GM12873 (cell line): ENCODE measurements around the gene MAGI1.

ENCODE experiments used
- TF ChIP-seq, protein P1 (sequence below): IDR thresholded peaks from 2 replicates; pipeline ENCODE4 v1.5.1; 2012; ENCODE audit warnings: low read depth, mild to moderate bottlenecking, moderate library complexity, low read length, control low read depth; ENCODE audit not compliant: insufficient read depth; ENCODE audit errors: missing control alignments

Gene MAGI1

GRCh38 chr3:65706776-65707568, 331.7 kb downstream of the MAGI1 start:
- TF ChIP-seq, protein P1, sequence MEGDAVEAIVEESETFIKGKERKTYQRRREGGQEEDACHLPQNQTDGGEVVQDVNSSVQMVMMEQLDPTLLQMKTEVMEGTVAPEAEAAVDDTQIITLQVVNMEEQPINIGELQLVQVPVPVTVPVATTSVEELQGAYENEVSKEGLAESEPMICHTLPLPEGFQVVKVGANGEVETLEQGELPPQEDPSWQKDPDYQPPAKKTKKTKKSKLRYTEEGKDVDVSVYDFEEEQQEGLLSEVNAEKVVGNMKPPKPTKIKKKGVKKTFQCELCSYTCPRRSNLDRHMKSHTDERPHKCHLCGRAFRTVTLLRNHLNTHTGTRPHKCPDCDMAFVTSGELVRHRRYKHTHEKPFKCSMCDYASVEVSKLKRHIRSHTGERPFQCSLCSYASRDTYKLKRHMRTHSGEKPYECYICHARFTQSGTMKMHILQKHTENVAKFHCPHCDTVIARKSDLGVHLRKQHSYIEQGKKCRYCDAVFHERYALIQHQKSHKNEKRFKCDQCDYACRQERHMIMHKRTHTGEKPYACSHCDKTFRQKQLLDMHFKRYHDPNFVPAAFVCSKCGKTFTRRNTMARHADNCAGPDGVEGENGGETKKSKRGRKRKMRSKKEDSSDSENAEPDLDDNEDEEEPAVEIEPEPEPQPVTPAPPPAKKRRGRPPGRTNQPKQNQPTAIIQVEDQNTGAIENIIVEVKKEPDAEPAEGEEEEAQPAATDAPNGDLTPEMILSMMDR, result no peak

GRCh38 chr3:65706301-65706700, 332.4 kb downstream of the MAGI1 start:
- TF ChIP-seq, protein P1, result no peak

DNA sequence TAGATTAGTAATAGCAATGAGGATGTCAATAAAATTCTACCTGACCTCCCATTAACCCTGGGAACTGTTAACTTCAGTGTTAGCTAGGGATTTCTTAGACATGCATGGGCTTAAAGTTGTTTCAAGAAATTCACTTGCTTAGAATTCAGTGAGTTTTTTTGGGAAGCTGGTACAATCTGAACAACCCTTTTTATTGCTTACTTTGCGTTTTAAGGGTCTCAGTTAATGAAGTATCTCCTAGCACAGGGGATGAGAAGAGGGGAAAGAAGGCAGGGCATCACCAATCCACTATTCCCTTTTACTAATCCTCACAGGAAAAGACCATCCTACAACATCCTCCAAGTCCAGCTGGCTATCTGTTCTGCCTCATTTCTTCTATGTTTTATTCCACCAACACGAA, 334.9 kb downstream of the MAGI1 start:
- TF ChIP-seq, protein P1, result no peak

DNA sequence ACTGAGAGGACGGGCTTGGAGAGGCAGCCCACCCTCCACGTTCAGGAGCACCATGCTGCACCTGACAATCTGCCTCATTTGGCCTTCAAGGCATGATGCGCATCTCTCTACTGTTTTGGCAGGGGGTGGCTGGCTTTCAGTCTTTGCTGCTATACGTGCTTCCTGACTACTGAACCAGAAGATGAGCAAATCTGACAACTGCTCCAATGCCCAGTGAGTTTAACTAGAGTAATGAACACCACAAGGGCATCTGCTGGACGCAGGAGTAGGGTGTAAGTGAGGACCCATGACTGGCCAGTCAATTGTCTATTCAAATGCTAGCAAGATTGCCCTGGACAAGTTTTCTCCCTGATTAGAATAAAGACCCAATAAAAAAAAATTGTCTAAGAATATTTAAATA, 335.7 kb downstream of the MAGI1 start:
- TF ChIP-seq, protein P1, result no peak

DNA sequence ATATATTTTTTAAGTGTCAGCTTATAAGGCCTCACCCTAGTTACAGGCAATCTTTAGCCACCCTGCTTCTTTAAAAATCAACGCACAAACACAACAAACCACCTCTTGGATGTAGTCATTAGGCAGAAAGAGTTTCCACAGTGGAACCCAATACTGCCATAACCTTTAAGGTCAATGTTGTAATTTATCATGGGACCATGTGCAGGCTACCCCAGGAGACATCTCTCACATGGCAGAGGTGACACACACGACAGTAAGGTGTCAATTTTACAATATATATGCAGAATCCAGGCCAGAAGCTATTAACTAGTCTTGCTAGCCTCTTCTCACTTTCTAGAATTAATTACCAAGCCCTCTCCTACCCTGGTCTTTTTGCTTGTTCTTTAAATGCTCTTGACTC, 336.5 kb downstream of the MAGI1 start:
- TF ChIP-seq, protein P1, result no peak

DNA sequence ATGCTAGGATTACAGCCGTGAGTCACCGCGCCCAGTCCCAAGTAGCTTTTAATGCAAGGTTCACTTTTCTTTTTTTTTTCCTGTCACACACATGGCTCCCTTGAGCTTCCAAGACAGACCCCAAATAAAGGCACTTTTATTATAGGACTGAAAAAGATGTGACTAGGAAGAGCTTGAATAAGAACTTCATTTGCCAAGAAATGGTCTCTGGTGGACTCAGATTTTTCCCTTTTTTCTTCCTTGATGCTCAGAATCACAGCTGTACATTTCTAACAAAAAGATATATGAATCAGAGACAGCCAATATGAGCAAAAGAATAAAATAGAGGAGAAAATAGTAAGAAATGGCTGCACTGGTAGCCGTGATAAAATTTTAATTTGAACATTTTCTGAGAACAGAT, 337.2 kb downstream of the MAGI1 start:
- TF ChIP-seq, protein P1, result no peak

DNA sequence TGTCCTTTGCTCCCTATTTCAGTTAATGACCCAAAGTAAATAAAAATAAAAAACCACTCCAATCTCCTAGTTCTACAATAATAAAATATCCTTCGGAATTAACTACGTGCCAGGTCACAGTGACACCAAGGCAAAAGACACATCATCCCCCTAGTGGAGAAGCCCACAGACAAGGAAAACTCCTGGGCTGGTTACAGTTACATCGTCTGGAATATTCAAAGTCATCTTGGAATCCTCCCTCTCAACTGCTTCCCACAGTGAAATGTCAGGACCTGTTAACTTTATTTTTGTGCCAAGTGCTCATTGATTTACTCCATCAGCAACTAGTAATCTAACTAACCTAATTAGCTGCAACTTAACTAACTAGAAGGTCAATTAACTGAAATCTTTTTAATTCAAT, 349.3 kb downstream of the MAGI1 start:
- TF ChIP-seq, protein P1, result no peak
